Measurements from ENCODE around the gene CDADC1. TPM values are rescaled to one million over a fixed set of nuclear protein-coding genes. Genes with fewer than 3 reads are reported as not detected.

CDADC1 gene
- total RNA-seq, 1 experiment from 2014 or later = 4.0 TPM

DNA sequence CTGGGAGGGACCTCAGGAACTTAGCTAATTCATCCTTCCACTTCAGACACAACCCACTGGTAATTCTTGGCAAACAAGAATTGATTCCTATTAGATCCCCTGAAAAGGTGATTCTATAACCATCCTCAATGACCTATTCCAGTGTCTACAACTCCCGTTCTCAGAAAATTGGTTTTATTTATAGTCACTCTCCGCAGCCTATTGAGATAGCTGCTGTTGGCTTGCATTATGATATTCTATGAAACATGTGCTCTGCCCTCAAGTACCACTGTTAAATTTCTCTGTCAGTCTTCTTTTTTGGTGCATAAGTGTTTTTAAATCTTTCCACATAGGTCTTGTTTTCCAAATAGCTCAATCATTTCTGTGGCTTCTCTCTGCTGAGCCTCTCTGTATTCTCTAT lies 75.0 kb downstream of the CDADC1 start (continued):
- no peak for TF ChIP-seq ATF6 (CRISPR knock-in tag; IDR thresholded peaks at IDR 0.05)

GRCh38 chr13:49323344-49323743 lies 75.6 kb downstream of the CDADC1 start:
- Mint-ChIP-seq H3K27ac (no peak overlapping the region), H3K4me3 (no peak overlapping the region), H3K9me3 (no peaks in the 10 kb centered on the region), H3K4me1 (no peaks in the 10 kb centered on the region), H3K27me3 (ENCODE audit: low read depth) (no peaks in the 10 kb centered on the region; the same call in 1 of the 2 replicates), H3K36me3 (no peaks in the 10 kb centered on the region)
- TF ChIP-seq NFATC4 (CRISPR knock-in tag; IDR thresholded peaks at IDR 0.05) (no peak), NR1H2 (CRISPR knock-in tag; IDR thresholded peaks at IDR 0.05) (no peak), ATF6 (CRISPR knock-in tag; IDR thresholded peaks at IDR 0.05) (no peak), E2F5 (CRISPR knock-in tag; IDR thresholded peaks at IDR 0.05) (no peak), ZNF423 (CRISPR knock-in tag; IDR thresholded peaks at IDR 0.05) (no peak), GRHL2 (CRISPR knock-in tag; IDR thresholded peaks at IDR 0.05; ENCODE audit: insufficient replicate concordance, severe bottlenecking) (no peak), PREB (CRISPR knock-in tag; IDR thresholded peaks at IDR 0.05; ENCODE audit: borderline replicate concordance) (no peak), GTF2I (CRISPR knock-in tag; conservative IDR thresholded peaks at IDR 0.05) (no peak), NFYB (CRISPR knock-in tag; conservative IDR thresholded peaks at IDR 0.05; ENCODE audit: low read depth) (no peak), ZNF317 (CRISPR knock-in tag; IDR thresholded peaks at IDR 0.05; ENCODE audit: borderline replicate concordance, low read depth) (no peak)
- TF ChIP-seq, protein P1, sequence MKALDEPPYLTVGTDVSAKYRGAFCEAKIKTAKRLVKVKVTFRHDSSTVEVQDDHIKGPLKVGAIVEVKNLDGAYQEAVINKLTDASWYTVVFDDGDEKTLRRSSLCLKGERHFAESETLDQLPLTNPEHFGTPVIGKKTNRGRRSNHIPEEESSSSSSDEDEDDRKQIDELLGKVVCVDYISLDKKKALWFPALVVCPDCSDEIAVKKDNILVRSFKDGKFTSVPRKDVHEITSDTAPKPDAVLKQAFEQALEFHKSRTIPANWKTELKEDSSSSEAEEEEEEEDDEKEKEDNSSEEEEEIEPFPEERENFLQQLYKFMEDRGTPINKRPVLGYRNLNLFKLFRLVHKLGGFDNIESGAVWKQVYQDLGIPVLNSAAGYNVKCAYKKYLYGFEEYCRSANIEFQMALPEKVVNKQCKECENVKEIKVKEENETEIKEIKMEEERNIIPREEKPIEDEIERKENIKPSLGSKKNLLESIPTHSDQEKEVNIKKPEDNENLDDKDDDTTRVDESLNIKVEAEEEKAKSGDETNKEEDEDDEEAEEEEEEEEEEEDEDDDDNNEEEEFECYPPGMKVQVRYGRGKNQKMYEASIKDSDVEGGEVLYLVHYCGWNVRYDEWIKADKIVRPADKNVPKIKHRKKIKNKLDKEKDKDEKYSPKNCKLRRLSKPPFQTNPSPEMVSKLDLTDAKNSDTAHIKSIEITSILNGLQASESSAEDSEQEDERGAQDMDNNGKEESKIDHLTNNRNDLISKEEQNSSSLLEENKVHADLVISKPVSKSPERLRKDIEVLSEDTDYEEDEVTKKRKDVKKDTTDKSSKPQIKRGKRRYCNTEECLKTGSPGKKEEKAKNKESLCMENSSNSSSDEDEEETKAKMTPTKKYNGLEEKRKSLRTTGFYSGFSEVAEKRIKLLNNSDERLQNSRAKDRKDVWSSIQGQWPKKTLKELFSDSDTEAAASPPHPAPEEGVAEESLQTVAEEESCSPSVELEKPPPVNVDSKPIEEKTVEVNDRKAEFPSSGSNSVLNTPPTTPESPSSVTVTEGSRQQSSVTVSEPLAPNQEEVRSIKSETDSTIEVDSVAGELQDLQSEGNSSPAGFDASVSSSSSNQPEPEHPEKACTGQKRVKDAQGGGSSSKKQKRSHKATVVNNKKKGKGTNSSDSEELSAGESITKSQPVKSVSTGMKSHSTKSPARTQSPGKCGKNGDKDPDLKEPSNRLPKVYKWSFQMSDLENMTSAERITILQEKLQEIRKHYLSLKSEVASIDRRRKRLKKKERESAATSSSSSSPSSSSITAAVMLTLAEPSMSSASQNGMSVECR (CRISPR knock-in tag; IDR thresholded peaks at IDR 0.05; ENCODE audit: borderline replicate concordance) = no peak
- ATAC-seq (no peak), DNase-seq (ENCODE audit: low spot score) (no peak)
- POLR2A ChIA-PET = no interaction called here
- CTCF ChIA-PET = no interaction called here

- Mint-ChIP-seq H3K4me1 (no peaks in the 10 kb centered on the region), H3K27ac (no peak overlapping the region), H3K4me3 (no peak overlapping the region), H3K9me3 (no peaks in the 10 kb centered on the region), H3K36me3 (no peaks in the 10 kb centered on the region), H3K27me3 (ENCODE audit: low read depth) (no peaks in the 10 kb centered on the region; the same call in 1 of the 2 replicates)
- POLR2A ChIA-PET = no interaction called here
- no peak for ATAC-seq
- CTCF ChIA-PET = no interaction called here
- DNase-seq (ENCODE audit: low spot score) = no peak
- TF ChIP-seq PRDM15 (CRISPR knock-in tag; IDR thresholded peaks at IDR 0.05) (no peak), ZNF423 (CRISPR knock-in tag; IDR thresholded peaks at IDR 0.05) (no peak), ZNF232 (CRISPR knock-in tag; IDR thresholded peaks at IDR 0.05) (no peak), ZBTB21 (CRISPR knock-in tag; IDR thresholded peaks at IDR 0.05; ENCODE audit: borderline replicate concordance) (no peak), E2F5 (CRISPR knock-in tag; IDR thresholded peaks at IDR 0.05) (no peak)
These were observed 78.6 kb downstream of the CDADC1 start for GRCh38 chr13:49326222-49326917.

All from WTC11 (cell line).